HG03469 (cell line): Measurements from ENCODE around the gene SHLD1.

Source experiments
- ATAC-seq: cut with Tn5 transposase; IDR thresholded peaks from one replicate; pipeline ENCODE4 v1.9.1; 2021; ENCODE audit warnings: mild to moderate bottlenecking, moderate library complexity, moderate number of reproducible peaks; ENCODE audit not compliant: unreplicated experiment

The SHLD1 gene

GRCh38 chr20:5811746-5812145 lies 61.5 kb downstream of the SHLD1 start:
- no peak for ATAC-seq

- no peak for ATAC-seq
Measured at GRCh38 chr20:5818346-5818681, 68.1 kb downstream of the SHLD1 start.

- ATAC-seq, result no peak
Measured at GRCh38 chr20:5820738-5821137, 70.5 kb downstream of the SHLD1 start.

- ATAC-seq, result no peak
Measured at GRCh38 chr20:5821627-5822215, 71.5 kb downstream of the SHLD1 start.

GRCh38 chr20:5822569-5822968 lies 72.4 kb downstream of the SHLD1 start:
- ATAC-seq, result no peak

GRCh38 chr20:5825130-5825719 lies 75.0 kb downstream of the SHLD1 start:
- ATAC-seq, result no peak

- no peak for ATAC-seq
Measured at GRCh38 chr20:5827098-5827853, 77.1 kb downstream of the SHLD1 start.

GRCh38 chr20:5827861-5828260 lies 77.7 kb downstream of the SHLD1 start:
- no peak for ATAC-seq

- ATAC-seq, result no peak
Measured at GRCh38 chr20:5829241-5829809, 79.1 kb downstream of the SHLD1 start.

GRCh38 chr20:5831539-5832237 lies 81.5 kb downstream of the SHLD1 start:
- no peak for ATAC-seq

- ATAC-seq, result no peak
Measured at GRCh38 chr20:5833309-5833941, 83.2 kb downstream of the SHLD1 start.

GRCh38 chr20:5834436-5835005 lies 84.3 kb downstream of the SHLD1 start:
- no peak for ATAC-seq

GRCh38 chr20:5835321-5835821 lies 85.2 kb downstream of the SHLD1 start:
- ATAC-seq, result no peak

- no peak for ATAC-seq
Measured at GRCh38 chr20:5835871-5836270, 85.7 kb downstream of the SHLD1 start.

- no peak for ATAC-seq
Measured at GRCh38 chr20:5836569-5836968, 86.4 kb downstream of the SHLD1 start.

GRCh38 chr20:5840411-5841002 lies 90.3 kb downstream of the SHLD1 start:
- ATAC-seq, result no peak

- no peak for ATAC-seq
Measured at GRCh38 chr20:5841522-5841921, 91.3 kb downstream of the SHLD1 start.

GRCh38 chr20:5842465-5842864 lies 92.3 kb downstream of the SHLD1 start:
- no peak for ATAC-seq

GRCh38 chr20:5843054-5843592 lies 92.9 kb downstream of the SHLD1 start:
- no peak for ATAC-seq
